Renal cortex interstitium (tissue), 11 donors: ENCODE results near the gene SLC12A6. TPM values are rescaled to one million over a fixed set of nuclear protein-coding genes. Genes with fewer than 3 reads are reported as not detected.
"Not testable (repeated sequence)": the region's sequence is repeated elsewhere in the genome, so short reads cannot be mapped to it uniquely, and the experiment has no call there.

Experiments
- DNase-seq, 11 donors: peaks; one replicate each; pipeline ENCODE4 v3.0.0-alpha.2; 2013; ENCODE audit warnings: low read depth in 9 of 11, low spot score in 4 of 11; ENCODE audit errors: extremely low read depth in 1 of 11
- polyA plus RNA-seq, 3 donors: library from polyadenylated mRNA; unstranded; fragments of 120-200 nt; gene quantifications; one replicate each; pipeline ENCODE4 v1.2.1, GENCODE V29; 2013; ENCODE audit not compliant: insufficient read length in 3 of 3

SLC12A6 gene
- polyA plus RNA-seq, 3 donors, result 21.0 to 32.7 (median 25.1) TPM

GRCh38 chr15:34361278-34361677 is 23.7 kb upstream of the SLC12A6 start:
- DNase-seq, result no peak

GRCh38 chr15:34360298-34360697 is 22.7 kb upstream of the SLC12A6 start:
- DNase-seq, result no peak

- no peak for DNase-seq
Measured at GRCh38 chr15:34359416-34359815, 21.8 kb upstream of the SLC12A6 start.

- no peak for DNase-seq
Measured at GRCh38 chr15:34358948-34359347, 21.4 kb upstream of the SLC12A6 start.

GRCh38 chr15:34358367-34358766 is 20.8 kb upstream of the SLC12A6 start:
- no peak for DNase-seq

- DNase-seq, result no peak
Measured at GRCh38 chr15:34357653-34358052, 20.1 kb upstream of the SLC12A6 start.

GRCh38 chr15:34355241-34355640 is 17.7 kb upstream of the SLC12A6 start:
- no peak for DNase-seq

- DNase-seq, result no peak
Measured at GRCh38 chr15:34354286-34354685, 16.7 kb upstream of the SLC12A6 start.

- DNase-seq, result no peak
Measured at GRCh38 chr15:34353627-34354026, 16.0 kb upstream of the SLC12A6 start.

GRCh38 chr15:34352996-34353395 is 15.4 kb upstream of the SLC12A6 start:
- not testable (repeated sequence) for DNase-seq

- DNase-seq, result no peak
Measured at GRCh38 chr15:34349769-34350168, 12.2 kb upstream of the SLC12A6 start.

- DNase-seq, result no peak
Measured at GRCh38 chr15:34348735-34349300, 11.2 kb upstream of the SLC12A6 start.

- DNase-seq, result no peak
Measured at GRCh38 chr15:34347951-34348638, 10.5 kb upstream of the SLC12A6 start.

- DNase-seq, result peak; percentile 77 to 90 (median 87)
Measured at GRCh38 chr15:34342737-34343575, 5.4 kb upstream of the SLC12A6 start, which contains the start of the genes NOP10 and NUTM1. TSS of gene NOP10 (minus strand) at chr15:34343136. CDS start at chr15:34343073, 63 bp downstream. TSS of gene NUTM1 (plus strand) at chr15:34343315. CDS start at chr15:34343697, 382 bp downstream.

GRCh38 chr15:34342213-34342736 is 4.7 kb upstream of the SLC12A6 start:
- DNase-seq, result not testable (repeated sequence)

- DNase-seq, result no peak
Measured at GRCh38 chr15:34341381-34342212, 4.0 kb upstream of the SLC12A6 start.

GRCh38 chr15:34339946-34340345 is 2.4 kb upstream of the SLC12A6 start:
- no peak for DNase-seq

- no peak for DNase-seq
Measured at GRCh38 chr15:34338347-34338746, 766 bp upstream of the SLC12A6 start.
